ENCODE results near the gene SLC25A21.

DNA sequence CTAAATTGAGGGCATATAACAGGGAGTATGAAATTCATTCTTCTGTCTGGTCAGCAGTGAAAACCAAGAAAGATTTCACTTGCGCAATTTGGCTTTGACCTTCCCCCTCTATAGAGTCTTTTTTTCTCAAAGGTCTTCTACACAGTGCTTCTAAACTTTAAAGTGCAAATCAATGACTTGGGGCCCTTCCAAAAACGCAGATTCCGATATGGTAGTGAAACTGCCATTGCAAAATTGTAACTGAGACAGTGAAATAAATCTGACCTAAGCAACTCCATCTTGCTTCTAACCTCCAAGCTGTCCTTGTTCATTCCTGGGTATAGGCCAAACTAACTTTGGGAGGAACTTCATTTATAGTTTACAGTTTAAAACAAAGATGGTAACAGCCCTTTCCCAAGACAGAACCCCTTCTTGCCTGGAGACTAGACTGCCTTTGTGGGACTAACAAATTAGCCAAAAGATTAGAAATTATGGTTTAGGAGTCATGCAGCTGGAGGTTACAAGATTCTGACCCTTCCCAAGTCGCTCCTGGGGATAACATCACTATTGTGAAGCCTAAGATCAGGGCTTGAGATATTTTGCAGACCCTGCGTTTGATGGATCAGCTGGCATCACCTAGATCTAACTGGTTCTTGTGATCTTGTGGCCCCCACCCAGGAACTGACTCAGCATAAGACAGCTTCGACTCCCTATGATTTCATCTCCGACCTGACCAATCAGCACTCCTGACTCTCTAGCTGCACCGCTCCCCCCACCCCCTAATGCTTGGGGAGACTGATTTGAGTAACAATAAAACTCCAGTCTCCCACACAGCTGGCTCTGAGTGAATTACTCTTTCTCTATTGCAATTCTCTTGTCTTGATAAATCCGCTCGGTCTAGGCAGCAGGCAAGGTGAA lies 5.0 kb downstream of the SLC25A21 start:
- TF ChIP-seq, protein P1, sequence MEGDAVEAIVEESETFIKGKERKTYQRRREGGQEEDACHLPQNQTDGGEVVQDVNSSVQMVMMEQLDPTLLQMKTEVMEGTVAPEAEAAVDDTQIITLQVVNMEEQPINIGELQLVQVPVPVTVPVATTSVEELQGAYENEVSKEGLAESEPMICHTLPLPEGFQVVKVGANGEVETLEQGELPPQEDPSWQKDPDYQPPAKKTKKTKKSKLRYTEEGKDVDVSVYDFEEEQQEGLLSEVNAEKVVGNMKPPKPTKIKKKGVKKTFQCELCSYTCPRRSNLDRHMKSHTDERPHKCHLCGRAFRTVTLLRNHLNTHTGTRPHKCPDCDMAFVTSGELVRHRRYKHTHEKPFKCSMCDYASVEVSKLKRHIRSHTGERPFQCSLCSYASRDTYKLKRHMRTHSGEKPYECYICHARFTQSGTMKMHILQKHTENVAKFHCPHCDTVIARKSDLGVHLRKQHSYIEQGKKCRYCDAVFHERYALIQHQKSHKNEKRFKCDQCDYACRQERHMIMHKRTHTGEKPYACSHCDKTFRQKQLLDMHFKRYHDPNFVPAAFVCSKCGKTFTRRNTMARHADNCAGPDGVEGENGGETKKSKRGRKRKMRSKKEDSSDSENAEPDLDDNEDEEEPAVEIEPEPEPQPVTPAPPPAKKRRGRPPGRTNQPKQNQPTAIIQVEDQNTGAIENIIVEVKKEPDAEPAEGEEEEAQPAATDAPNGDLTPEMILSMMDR (tag by site-specific recombination; IDR thresholded peaks at IDR 0.05), result no peak
- no peak for TF ChIP-seq ZFP37 (tag by site-specific recombination; IDR thresholded peaks at IDR 0.05)
- no peak for TF ChIP-seq ZNF561 (tag by site-specific recombination; IDR thresholded peaks at IDR 0.05; ENCODE audit: borderline replicate concordance)
- no peak for TF ChIP-seq ZNF654 (tag by site-specific recombination; IDR thresholded peaks at IDR 0.05; ENCODE audit: low read depth)
- TF ChIP-seq, protein P2, sequence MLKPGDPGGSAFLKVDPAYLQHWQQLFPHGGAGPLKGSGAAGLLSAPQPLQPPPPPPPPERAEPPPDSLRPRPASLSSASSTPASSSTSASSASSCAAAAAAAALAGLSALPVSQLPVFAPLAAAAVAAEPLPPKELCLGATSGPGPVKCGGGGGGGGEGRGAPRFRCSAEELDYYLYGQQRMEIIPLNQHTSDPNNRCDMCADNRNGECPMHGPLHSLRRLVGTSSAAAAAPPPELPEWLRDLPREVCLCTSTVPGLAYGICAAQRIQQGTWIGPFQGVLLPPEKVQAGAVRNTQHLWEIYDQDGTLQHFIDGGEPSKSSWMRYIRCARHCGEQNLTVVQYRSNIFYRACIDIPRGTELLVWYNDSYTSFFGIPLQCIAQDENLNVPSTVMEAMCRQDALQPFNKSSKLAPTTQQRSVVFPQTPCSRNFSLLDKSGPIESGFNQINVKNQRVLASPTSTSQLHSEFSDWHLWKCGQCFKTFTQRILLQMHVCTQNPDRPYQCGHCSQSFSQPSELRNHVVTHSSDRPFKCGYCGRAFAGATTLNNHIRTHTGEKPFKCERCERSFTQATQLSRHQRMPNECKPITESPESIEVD (tag by site-specific recombination; IDR thresholded peaks at IDR 0.05), result no peak
- no peak for TF ChIP-seq ZNF292 (tag by site-specific recombination; IDR thresholded peaks at IDR 0.05; ENCODE audit: borderline replicate concordance, low read depth)
- TF ChIP-seq ZNF121 (tag by site-specific recombination; IDR thresholded peaks at IDR 0.05), result no peak
- TF ChIP-seq ZBTB1 (tag by site-specific recombination; IDR thresholded peaks at IDR 0.05), result no peak
